NCI-H2227 (cell line): Measurements from ENCODE around the gene CCDC137.

ENCODE experiments used
- DNase-seq: peaks from one replicate; lab custom pipeline; 2025; ENCODE audit not compliant: unreplicated experiment; lab: John Stamatoyannopoulos, UW

The CCDC137 gene

DNA sequence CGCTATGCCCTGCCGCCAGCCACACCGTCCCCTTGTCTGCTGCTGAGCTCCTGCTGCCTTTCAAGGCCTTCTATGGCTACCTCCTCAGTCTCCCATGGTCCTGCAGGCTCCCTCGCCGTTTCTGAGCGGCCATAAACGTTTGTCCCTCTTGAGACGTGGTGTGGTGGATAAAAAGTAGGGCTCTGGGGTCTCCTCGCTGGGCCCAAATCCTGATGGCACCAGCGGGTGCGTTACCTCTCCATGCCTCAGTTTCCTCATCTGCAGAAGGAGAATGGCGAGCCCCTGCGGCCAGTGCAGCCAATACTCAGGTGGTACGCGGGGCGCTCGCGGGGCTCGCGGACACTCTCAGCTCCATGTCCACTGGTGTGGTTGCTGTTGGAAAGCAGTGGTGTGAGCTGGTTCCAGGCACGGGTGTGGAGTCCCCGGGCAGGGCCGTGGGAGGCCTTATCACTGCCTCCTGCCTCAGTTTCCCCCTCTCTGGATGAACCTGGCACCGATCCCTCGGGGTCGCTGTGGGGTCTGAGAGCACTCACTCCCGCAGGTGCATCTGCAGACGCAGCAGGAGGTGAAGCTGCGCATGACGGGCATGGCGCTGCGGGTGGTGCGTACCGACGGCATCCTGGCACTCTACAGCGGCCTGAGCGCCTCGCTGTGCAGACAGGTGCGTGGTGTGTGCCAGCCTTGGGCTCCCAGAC is 48.0 kb downstream of the CCDC137 start:
- DNase-seq: no peak

DNA sequence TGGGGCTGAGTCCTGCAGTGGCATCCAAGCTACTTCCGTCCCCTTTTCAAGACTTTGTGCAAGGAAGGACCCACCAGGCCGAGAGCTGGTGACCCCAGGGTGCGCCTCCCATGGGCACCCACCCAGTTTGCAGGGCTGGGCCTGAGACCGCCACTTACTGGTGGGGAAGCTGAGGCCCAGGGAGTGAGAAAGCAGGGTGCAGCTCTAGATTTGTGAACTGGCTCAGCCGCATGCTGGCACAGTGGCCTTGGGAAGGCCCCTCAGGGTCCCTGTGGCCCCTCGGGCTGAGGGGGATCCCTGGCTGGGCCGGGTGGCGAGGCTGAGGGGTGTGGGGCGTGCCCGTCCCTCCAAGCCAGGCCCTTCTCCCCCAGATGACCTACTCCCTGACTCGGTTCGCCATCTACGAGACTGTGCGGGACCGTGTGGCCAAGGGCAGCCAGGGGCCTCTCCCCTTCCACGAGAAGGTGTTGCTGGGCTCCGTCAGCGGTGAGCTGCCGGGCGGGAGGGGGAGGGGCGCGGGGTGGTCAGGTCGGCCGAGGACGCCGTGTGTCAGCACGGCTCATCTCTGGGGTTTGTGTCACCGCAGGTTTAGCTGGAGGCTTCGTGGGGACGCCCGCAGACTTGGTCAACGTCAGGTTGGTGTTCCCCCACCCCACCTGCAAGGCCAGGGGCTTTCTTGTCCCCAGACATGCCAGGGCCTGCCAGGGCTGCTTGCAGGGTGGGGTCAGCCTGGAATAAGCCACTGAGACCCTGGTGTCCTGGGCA is 48.8 kb downstream of the CCDC137 start:
- no peak for DNase-seq

DNA sequence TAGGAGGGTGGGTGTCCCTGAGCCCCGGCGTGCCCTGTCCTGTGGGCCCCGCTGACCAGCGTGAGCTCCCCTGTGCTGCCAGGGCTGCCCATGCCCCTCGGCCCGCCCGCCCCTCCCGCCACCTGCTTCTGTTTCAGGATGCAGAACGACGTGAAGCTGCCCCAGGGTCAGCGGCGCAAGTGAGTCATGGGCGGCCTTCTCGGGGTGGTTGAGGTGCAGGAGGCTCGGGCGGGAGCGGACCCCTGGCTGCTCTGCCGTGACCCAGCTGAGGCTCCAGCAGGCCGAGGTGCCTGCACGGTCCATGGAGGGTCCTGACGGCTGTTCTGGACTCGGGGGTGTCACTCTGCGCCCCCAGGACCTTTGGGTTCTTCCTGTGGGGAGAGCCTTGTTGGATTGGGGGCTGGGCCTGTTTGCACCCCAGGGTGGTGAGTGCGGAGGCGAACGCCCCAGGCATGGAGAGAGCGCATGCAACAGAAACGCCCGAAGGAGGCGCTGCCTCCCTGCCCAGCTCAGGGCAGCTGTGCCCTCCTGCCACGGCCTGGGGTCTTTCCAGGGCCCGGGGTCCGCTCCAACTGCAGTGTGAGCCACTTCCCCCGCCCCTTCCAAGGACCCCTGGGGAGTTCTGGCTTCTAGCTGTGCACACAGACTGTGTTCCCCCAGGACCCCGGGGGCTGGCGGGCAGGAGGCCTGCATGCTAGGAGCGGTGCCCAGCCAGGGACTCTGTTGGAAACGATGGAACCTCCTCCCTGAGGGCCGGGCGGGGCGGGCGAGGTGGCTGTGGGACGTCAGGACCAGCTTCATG is 49.5 kb downstream of the CCDC137 start:
- no peak for DNase-seq

DNA sequence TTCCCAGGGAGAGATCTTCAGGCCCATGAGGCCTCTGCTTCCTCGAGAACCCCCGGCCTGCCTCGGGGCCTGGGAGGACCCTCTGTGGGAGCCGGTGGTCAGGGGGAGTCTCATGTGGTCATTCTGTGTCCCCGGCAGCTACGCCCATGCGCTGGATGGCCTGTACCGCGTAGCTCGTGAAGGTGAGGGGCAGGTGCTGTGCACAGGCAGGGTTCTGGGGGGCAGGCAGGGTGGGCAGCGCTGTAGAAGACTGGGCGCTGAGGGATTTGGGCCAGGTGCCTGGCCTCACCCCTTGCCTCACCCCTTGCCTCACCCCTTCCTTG is 50.1 kb downstream of the CCDC137 start:
- no peak for DNase-seq

DNA sequence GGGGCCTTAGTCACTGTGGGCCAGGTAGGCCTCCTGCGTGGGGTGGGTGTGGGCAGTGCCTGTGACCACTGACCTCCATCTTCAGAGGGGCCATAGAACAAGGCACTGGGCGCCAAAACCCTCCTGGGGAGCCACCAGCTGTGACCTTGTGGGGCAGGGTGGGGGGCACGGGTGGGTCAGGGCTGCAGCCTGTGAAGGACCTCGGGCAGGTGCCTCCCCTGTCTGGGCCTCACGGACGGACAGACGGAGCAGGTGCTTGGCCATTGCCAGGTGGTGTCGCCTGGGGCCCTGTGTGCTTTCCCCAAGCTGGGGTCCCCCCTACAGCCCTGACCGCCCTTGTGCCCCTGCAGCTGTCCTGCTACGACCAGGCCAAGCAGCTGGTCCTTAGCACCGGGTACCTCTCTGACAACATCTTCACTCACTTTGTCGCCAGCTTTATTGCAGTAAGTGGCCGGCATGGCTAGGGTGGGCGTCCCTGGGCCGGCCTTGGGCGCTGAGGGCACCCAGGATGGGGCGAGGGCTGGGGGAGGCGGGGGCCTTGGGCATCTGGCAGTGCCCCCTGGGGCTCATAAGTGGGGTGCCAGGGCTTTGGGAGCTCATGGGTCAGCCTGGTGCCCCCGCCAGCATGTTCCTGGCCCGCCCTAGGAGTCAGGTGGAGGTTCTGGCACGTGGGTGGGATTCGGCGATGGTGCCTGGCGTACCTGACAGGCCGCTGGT is 50.7 kb downstream of the CCDC137 start:
- no peak for DNase-seq

DNA sequence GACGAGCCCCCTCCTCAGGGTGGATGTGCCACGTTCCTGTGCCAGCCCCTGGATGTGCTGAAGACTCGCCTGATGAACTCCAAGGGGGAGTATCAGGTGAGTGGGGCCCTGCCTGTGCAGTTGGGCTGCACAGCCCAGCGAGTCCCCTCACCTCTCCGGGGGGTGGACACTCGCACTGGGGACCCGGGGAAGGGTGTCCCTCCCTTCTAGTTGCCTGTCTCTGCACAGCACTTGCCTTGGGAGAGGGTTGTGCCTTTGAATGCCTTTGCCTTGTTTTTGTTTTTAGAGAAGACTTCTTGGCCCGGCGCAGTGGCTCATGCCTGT is 51.2 kb downstream of the CCDC137 start:
- no peak for DNase-seq

DNA sequence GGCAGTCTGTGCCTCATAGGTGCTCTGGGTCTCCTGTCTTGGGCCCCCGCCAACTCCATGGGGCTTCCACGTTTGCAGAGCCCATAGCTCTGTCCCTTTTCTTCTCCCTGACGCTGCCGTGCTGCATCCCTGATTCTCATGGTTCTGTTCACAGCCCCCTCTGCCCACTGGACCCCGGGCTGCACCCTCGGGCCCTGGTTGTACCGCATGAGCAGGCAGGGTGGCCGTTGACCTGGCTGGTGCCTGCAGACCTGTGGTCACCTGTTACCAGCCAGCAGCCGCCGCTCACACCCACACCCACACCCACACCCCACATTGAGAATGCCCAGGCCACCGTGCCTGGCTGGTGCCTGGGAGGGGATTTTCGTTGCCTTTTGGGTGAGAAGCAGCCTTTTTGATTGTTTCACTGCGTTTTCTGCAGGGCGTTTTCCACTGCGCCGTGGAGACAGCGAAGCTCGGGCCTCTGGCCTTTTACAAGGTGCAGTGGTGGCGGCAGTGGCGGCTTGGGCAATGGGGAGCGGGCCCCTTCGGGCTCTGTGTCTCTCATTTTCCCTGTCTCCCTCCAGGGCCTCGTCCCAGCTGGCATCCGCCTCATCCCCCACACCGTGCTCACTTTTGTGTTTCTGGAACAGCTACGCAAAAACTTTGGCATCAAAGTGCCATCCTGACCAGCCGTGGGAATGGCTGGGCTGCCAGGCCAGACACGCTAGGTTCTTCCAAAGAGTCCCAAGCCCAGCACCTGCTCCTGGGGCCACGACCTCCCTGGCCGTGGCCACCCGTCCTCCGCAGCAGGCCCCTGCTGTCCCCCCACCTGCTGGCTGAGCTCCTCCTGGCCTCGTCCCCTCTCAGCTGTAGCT is 53.1 kb downstream of the CCDC137 start:
- DNase-seq: no peak

DNA sequence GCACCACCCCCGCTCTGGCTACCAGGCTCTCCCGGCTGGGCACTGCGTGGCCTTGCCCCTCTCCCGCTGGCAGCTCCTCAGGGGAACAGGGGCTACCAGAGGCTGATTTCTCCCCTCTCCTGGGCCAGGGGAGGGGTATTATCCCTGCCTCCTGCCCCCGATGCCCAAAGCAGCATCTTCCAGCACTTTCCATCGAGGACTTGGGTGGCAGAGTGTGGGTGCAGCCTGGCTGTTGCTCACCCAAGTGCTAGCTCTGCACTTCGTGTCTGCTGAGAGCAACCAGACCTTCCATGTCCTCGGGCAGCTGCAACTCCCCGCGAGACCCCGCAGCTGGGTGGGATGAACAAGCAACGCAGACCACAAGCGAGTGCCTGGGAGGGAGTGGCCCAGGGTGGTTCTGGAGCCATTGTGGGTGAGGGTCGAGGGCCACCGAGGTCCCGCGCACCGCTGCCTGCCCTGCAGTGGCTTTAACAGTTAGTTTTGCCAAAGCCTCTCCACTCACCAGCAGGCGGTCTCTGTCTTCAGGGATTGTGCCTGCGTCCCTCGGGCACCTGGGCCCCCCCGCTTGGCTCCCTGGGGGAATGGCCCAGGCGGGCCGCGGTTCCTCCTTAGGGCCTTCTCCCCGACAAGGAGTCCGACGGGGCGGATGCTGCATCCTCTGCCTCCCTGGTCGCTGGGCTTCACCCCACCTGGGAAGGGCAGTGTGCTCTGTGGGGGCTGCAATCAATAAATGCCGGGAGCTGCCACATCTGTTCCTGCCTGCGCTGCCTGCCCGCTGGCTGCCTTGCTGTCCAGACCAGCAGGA is 53.9 kb downstream of the CCDC137 start:
- no peak for DNase-seq

DNA sequence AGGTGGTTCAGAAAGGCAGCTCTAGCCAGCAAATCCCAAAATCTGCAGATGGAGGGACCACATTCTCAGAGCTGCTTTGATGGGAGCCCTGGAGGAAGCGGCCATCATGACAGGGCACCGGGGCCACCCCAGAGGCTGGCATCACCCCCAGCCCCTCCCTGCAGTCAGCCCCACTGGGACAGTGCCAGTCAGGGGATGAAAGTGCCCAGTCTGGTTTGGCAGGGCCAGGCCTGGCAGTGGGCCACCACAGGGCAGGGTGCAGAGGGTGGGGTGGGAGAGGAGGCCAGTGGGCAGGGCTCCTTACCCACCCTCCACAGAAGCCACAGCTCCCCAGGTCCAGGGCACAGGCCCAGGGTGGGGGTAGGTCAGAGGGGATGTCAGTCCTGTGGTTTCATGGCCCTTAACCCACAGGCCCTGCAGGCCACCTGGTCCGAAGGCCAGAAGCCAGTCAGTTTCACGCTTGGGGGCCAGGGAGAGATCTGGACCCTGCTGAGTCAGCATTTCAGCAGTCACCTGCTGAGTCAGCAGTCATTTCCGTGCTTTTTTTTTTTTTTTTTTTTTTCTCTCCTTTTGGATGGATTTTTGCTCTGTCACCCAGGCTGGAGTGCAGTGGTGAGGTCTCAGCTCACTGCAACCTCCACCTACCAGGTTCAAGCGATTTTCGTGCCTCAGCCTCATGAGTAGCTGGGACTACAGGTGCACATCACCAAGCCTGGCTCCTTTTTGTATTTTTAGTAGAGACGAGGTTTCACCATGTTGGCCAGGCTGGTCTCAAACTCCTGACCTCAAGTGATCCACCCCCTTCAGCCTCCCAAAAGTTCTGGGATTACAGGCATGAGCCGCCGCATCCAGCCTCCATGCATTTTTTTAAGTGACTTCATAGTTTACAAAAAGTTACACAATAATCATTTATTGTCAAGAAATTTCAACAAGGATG is 55.9 kb downstream of the CCDC137 start:
- no peak for DNase-seq
